SK-N-SH (cell line): ENCODE data around the gene RASGRF1. TPM values are rescaled to one million over a fixed set of nuclear protein-coding genes. Genes with fewer than 3 reads are reported as not detected.

Source experiments
- CTCF ChIA-PET: fragments of 300-600, 350-600 bp; formaldehyde crosslinking; extraction: SDS; loops from one replicate; lab custom pipeline; 2021; lab: Yijun Ruan, JAX
- POLR2A ChIA-PET: fragments of 350-600 bp; sonication (Branson Sonifier 250); formaldehyde crosslinking; extraction: SDS; loops from one replicate; lab custom pipeline; 2020; ENCODE audit warnings: antibody characterized with exemption, inconsistent platforms; lab: Yijun Ruan, JAX
- DNase-seq: peaks from one replicate; pipeline ENCODE4 v3.0.0; 2012
- H2AFZ ChIP-seq: fragments of 200-600 bp; sonication (generic); 2 replicates; pipeline ENCODE4 v1.8.1; 2016; ENCODE audit warnings: antibody characterized with exemption, mild to moderate bottlenecking, low read depth
- H3F3A ChIP-seq: fragments of 200-600 bp; sonication (generic); replicated peaks from 2 replicates; pipeline ENCODE3; 2016; ENCODE audit warnings: antibody characterized with exemption, mild to moderate bottlenecking; ENCODE audit not compliant: insufficient read depth
- H3K27ac ChIP-seq, 2 experiments: fragments of 200-500 bp in 1 of 2; fragments of 200-600 bp in 1 of 2; sonication (Bioruptor generic) in 1 of 2; sonication (generic), shearing (Covaris generic) in 1 of 2; 2 replicates each; pipeline versions ENCODE4 v1.5.1 to v1.6.1; 2014 to 2016; ENCODE audit warnings: low read depth in 2 of 2, inconsistent platforms in 1 of 2, low read length in 1 of 2, mild to moderate bottlenecking in 1 of 2, mixed read lengths in 1 of 2
- H3K27me3 ChIP-seq: fragments of 200-600 bp; sonication (generic), shearing (Covaris generic); 2 replicates; pipeline ENCODE4 v1.6.1; 2016; ENCODE audit warnings: mixed run types; ENCODE audit not compliant: insufficient read depth
- H3K36me3 ChIP-seq, 2 experiments: fragments of 200-500 bp in 1 of 2; fragments of 200-600 bp in 1 of 2; sonication (Bioruptor generic) in 1 of 2; sonication (generic) in 1 of 2; replicated peaks in 1 of 2; 2 replicates each; pipeline versions ENCODE3 to v1.5.1; 2014 to 2016; ENCODE audit warnings: low read length in 1 of 2, mild to moderate bottlenecking in 1 of 2; ENCODE audit not compliant: insufficient read depth in 2 of 2, control insufficient read depth in 1 of 2
- H3K4me1 ChIP-seq, 2 experiments: fragments of 200-500 bp in 1 of 2; fragments of 200-600 bp in 1 of 2; sonication (Bioruptor generic) in 1 of 2; sonication (generic), shearing (Covaris generic) in 1 of 2; 2 replicates each; pipeline versions ENCODE4 v1.5.1 to v1.6.1; 2014 to 2016; ENCODE audit warnings: low read depth in 1 of 2, low read length in 1 of 2, mixed run types in 1 of 2; ENCODE audit not compliant: insufficient read depth in 2 of 2, control insufficient read depth in 1 of 2
- H3K4me2 ChIP-seq: fragments of 200-600 bp; sonication (generic), shearing (Covaris generic); 2 replicates; pipeline ENCODE4 v1.6.1; 2017; ENCODE audit warnings: mixed run types
- H3K4me3 ChIP-seq, 2 experiments: fragments of 200-500 bp in 1 of 2; fragments of 200-600 bp in 1 of 2; sonication (Bioruptor generic) in 1 of 2; sonication (generic), shearing (Covaris generic) in 1 of 2; 2 replicates each; pipeline versions ENCODE4 v1.5.1 to v1.8.1; 2014 to 2016; ENCODE audit warnings: low read depth in 2 of 2, inconsistent platforms in 1 of 2, low read length in 1 of 2, mild to moderate bottlenecking in 1 of 2, mixed read lengths in 1 of 2, moderate library complexity in 1 of 2
- H3K79me2 ChIP-seq: fragments of 200-600 bp; sonication (generic); 2 replicates; pipeline ENCODE4 v1.8.1; 2017; ENCODE audit warnings: mild to moderate bottlenecking; ENCODE audit not compliant: insufficient read depth
- H3K9ac ChIP-seq: fragments of 200-600 bp; sonication (generic); 2 replicates; pipeline ENCODE4 v1.6.1; 2017; ENCODE audit warnings: mixed run types
- H3K9me2 ChIP-seq: fragments of 200-600 bp; sonication (generic); 2 replicates; pipeline ENCODE4 v1.6.1; 2017; ENCODE audit warnings: mixed run types
- H3K9me3 ChIP-seq: fragments of 200-600 bp; sonication (generic); 2 replicates; pipeline ENCODE4 v1.6.1; 2017; ENCODE audit warnings: mixed run types, mild to moderate bottlenecking, moderate library complexity
- H4K20me1 ChIP-seq: fragments of 200-600 bp; sonication (generic); 2 replicates; pipeline ENCODE4 v1.6.1; 2017; ENCODE audit warnings: mild to moderate bottlenecking, mixed run types; ENCODE audit not compliant: insufficient read depth
- CHD2 ChIP-seq: fragments of 150-350 bp; IDR thresholded peaks from 2 replicates; pipeline ENCODE4 v1.6.1; 2018; ENCODE audit warnings: low read length; ENCODE audit not compliant: partially characterized antibody
- ELF1 ChIP-seq: IDR thresholded peaks from 2 replicates; pipeline ENCODE4 v1.4.0; 2012
- EP300 ChIP-seq, 2 experiments: IDR thresholded peaks; 2 replicates each; pipeline versions ENCODE4 v1.4.0 to v1.6.1; 2012; ENCODE audit warnings: borderline replicate concordance in 1 of 2, low read depth in 1 of 2, low read length in 1 of 2
- EZH2phosphoT487 ChIP-seq: fragments of 200-600 bp; sonication (generic); IDR thresholded peaks from 2 replicates; pipeline ENCODE4 v1.6.1; 2017; ENCODE audit warnings: low read depth, mixed run types, mild to moderate bottlenecking, antibody characterized with exemption, moderate library complexity, borderline replicate concordance
- FOSL2 ChIP-seq: IDR thresholded peaks from 2 replicates; pipeline ENCODE4 v1.4.0; 2012; ENCODE audit warnings: low read depth, mild to moderate bottlenecking, moderate library complexity, borderline replicate concordance
- FOXM1 ChIP-seq: IDR thresholded peaks from 2 replicates; pipeline ENCODE4 v1.4.0; 2012; ENCODE audit warnings: low read depth, mild to moderate bottlenecking
- GATA2 ChIP-seq: sonication (generic); formaldehyde crosslinking; IDR thresholded peaks from 2 replicates; pipeline ENCODE4 v1.5.0; 2020; ENCODE audit warnings: mild to moderate bottlenecking, missing genetic modification reagents
- JUND ChIP-seq: IDR thresholded peaks from 2 replicates; pipeline ENCODE4 v1.4.0; 2012
- MEF2A ChIP-seq: IDR thresholded peaks from 2 replicates; pipeline ENCODE4 v1.4.0; 2012; ENCODE audit warnings: low read depth, borderline replicate concordance
- NRF1 ChIP-seq: IDR thresholded peaks from 2 replicates; pipeline ENCODE4 v1.6.1; 2012; ENCODE audit warnings: low read depth, mild to moderate bottlenecking, low read length
- RCOR1 ChIP-seq: fragments of 150-350 bp; IDR thresholded peaks from 2 replicates; pipeline ENCODE4 v1.6.1; 2017; ENCODE audit warnings: antibody characterized with exemption, low read length
- REST ChIP-seq: IDR thresholded peaks from 2 replicates; pipeline ENCODE4 v1.6.1; 2012; ENCODE audit warnings: mild to moderate bottlenecking, low read depth, low read length, moderate library complexity
- RXRA ChIP-seq: IDR thresholded peaks from 2 replicates; pipeline ENCODE4 v1.4.0; 2012; ENCODE audit warnings: low read depth, mild to moderate bottlenecking, borderline replicate concordance
- SIN3A ChIP-seq: IDR thresholded peaks from 2 replicates; pipeline ENCODE4 v1.6.1; 2012; ENCODE audit warnings: low read depth, mild to moderate bottlenecking, low read length, moderate library complexity, borderline replicate concordance
- SMC3 ChIP-seq: IDR thresholded peaks from 2 replicates; pipeline ENCODE4 v1.6.1; 2012; ENCODE audit warnings: low read depth, low read length, improper control_type of control experiment
- TCF12 ChIP-seq: IDR thresholded peaks from 2 replicates; pipeline ENCODE4 v1.4.0; 2012
- TEAD4 ChIP-seq: IDR thresholded peaks from 2 replicates; pipeline ENCODE4 v1.4.0; 2012; ENCODE audit warnings: mild to moderate bottlenecking, borderline replicate concordance; ENCODE audit not compliant: insufficient read depth
- whole genome bisulfite sequencing: methylation state at CpG from one replicate; pipeline ENCODE4 v1.1.6; 2017; ENCODE audit warnings: low lambda C conversion rate; 5-methylcytosine and 5-hydroxymethylcytosine counted together
- polyA plus RNA-seq, 3 experiments: library from polyadenylated mRNA; depleted of rRNA; stranded (reverse); fragments of >200 nt; gene quantifications; 2 replicates each; pipeline ENCODE4 v1.2.3, GENCODE V29; 2012
- TF ChIP-seq, protein P1 (sequence below): fragments of 150-350 bp; IDR thresholded peaks from 2 replicates; pipeline ENCODE4 v1.6.1; 2016; ENCODE audit warnings: mild to moderate bottlenecking, low read depth, low read length
- TF ChIP-seq, protein P2 (sequence below): IDR thresholded peaks from 2 replicates; pipeline ENCODE4 v1.4.0; 2012; ENCODE audit warnings: low read depth, borderline replicate concordance
- TF ChIP-seq, protein P3 (sequence below): IDR thresholded peaks from 2 replicates; pipeline ENCODE4 v1.4.0; 2012; ENCODE audit warnings: low read depth, borderline replicate concordance

RASGRF1 gene
- polyA plus RNA-seq, 1 of the 3 experiments (the other 2 are of a cell fraction) = 0.10 TPM

DNA sequence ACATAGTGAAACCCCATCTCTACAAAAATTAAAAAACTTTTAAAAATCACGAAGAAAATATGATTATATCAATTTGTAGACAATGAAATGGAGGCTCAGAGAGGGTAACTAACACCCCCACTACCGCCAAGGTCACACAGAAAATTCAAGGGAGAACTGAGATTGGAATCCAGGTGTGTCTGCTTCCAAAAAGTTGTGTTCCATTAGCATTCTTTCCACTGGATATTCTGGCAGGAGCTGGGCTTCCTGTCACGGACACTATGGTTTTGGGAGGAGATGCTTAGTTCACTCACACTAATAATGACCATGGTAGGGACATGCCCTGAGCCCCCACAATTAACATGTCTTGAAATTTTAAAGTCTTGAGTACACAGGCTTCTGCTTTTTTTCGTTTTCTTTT lies 174.5 kb downstream of the RASGRF1 start:
- Histone ChIP-seq H3K9ac (no peak overlapping the region), H3K9me3 (no peaks in the 10 kb centered on the region), H3F3A (peaks cover 19% of the 10 kb centered on the region), H3K79me2 (peaks cover 54% of the 10 kb centered on the region; the same call in 1 of the 2 replicates), H2AFZ (no peak overlapping the region), H3K9me2 (no peaks in the 10 kb centered on the region), H3K4me2 (no peak overlapping the region), H4K20me1 (peaks cover 38% of the 10 kb centered on the region; the same call in 1 of the 2 replicates), H3K4me3 (no peak overlapping the region), H3K27me3 (no peaks in the 10 kb centered on the region), H3K4me1 (peaks cover 0 to 8% of the 10 kb centered on the region in 2 experiments; a peak in 1 of 4 replicates), H3K36me3 (peaks cover 43 to 55% of the 10 kb centered on the region in 2 experiments), H3K27ac (no peak overlapping the region)
- no peak for TF ChIP-seq RXRA
- TF ChIP-seq, protein P1, sequence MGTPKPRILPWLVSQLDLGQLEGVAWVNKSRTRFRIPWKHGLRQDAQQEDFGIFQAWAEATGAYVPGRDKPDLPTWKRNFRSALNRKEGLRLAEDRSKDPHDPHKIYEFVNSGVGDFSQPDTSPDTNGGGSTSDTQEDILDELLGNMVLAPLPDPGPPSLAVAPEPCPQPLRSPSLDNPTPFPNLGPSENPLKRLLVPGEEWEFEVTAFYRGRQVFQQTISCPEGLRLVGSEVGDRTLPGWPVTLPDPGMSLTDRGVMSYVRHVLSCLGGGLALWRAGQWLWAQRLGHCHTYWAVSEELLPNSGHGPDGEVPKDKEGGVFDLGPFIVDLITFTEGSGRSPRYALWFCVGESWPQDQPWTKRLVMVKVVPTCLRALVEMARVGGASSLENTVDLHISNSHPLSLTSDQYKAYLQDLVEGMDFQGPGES = no peak
- TF ChIP-seq REST = no peak
- TF ChIP-seq TEAD4 = no peak
- TF ChIP-seq EZH2phosphoT487 = no peak
- no peak for TF ChIP-seq CHD2
- no peak for TF ChIP-seq FOXM1
- TF ChIP-seq, protein P2, sequence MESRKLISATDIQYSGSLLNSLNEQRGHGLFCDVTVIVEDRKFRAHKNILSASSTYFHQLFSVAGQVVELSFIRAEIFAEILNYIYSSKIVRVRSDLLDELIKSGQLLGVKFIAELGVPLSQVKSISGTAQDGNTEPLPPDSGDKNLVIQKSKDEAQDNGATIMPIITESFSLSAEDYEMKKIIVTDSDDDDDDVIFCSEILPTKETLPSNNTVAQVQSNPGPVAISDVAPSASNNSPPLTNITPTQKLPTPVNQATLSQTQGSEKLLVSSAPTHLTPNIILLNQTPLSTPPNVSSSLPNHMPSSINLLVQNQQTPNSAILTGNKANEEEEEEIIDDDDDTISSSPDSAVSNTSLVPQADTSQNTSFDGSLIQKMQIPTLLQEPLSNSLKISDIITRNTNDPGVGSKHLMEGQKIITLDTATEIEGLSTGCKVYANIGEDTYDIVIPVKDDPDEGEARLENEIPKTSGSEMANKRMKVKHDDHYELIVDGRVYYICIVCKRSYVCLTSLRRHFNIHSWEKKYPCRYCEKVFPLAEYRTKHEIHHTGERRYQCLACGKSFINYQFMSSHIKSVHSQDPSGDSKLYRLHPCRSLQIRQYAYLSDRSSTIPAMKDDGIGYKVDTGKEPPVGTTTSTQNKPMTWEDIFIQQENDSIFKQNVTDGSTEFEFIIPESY = no peak
- no peak for TF ChIP-seq FOSL2
- no peak for TF ChIP-seq MEF2A
- no peak for TF ChIP-seq RCOR1
- TF ChIP-seq SIN3A = no peak
- TF ChIP-seq TCF12 = no peak
- TF ChIP-seq SMC3 = no peak
- TF ChIP-seq EP300 (IDR thresholded peaks at IDR 0.05; ENCODE audit: borderline replicate concordance in 1 of 2, low read depth in 1 of 2, low read length in 1 of 2) = no peak
- no peak for TF ChIP-seq JUND
- TF ChIP-seq, protein P3, sequence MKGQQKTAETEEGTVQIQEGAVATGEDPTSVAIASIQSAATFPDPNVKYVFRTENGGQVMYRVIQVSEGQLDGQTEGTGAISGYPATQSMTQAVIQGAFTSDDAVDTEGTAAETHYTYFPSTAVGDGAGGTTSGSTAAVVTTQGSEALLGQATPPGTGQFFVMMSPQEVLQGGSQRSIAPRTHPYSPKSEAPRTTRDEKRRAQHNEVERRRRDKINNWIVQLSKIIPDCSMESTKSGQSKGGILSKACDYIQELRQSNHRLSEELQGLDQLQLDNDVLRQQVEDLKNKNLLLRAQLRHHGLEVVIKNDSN = no peak
- TF ChIP-seq ELF1 = no peak
- no peak for TF ChIP-seq NRF1
- no peak for TF ChIP-seq GATA2
- ChIA-PET POLR2A (no interaction called here), CTCF (no interaction called here)
- WGBS = 85% methylated on average over 4 of the region's 4 CpGs
- no peak for DNase-seq
